BE2C (cell line): Measurements from ENCODE around the gene KCNA2.

ENCODE experiments used
- DNase-seq: peaks from one replicate; pipeline ENCODE4 v3.0.0-alpha.2; 2020
- H3K27me3 ChIP-seq: fragments of 250-450 bp; sonication (Bioruptor Pico); 2 replicates; pipeline ENCODE4 v1.5.1; 2020; ENCODE audit warnings: mild to moderate bottlenecking
- H3K36me3 ChIP-seq: fragments of 250-450 bp; sonication (Bioruptor Pico); 2 replicates; pipeline ENCODE4 v1.5.1; 2020; ENCODE audit warnings: mild to moderate bottlenecking
- H3K4me1 ChIP-seq: fragments of 250-450 bp; sonication (Bioruptor Pico); 2 replicates; pipeline ENCODE4 v1.5.1; 2020
- H3K4me3 ChIP-seq: 2 replicates; pipeline ENCODE4 v1.5.1; 2011; ENCODE audit warnings: low read depth, low read length
- H3K9me3 ChIP-seq: fragments of 250-450 bp; sonication (Bioruptor Pico); 2 replicates; pipeline ENCODE4 v1.5.1; 2020
- CTCF ChIP-seq: IDR thresholded peaks from 2 replicates; pipeline ENCODE4 v1.5.1; 2012; ENCODE audit warnings: mild to moderate bottlenecking, low read depth, low read length

KCNA2 gene

GRCh38 chr1:110602466-110602865, 3.7 kb downstream of the KCNA2 start:
- Histone ChIP-seq H3K4me1 (no peaks in the 10 kb centered on the region), H3K4me3 (no peak overlapping the region), H3K9me3 (no peaks in the 10 kb centered on the region), H3K36me3 (no peaks in the 10 kb centered on the region), H3K27me3 (peaks cover 46% of the 10 kb centered on the region)
- DNase-seq, result no peak
- no peak for TF ChIP-seq CTCF

GRCh38 chr1:110601332-110601731, 4.8 kb downstream of the KCNA2 start:
- Histone ChIP-seq H3K4me3 (no peak overlapping the region), H3K4me1 (no peaks in the 10 kb centered on the region), H3K36me3 (no peaks in the 10 kb centered on the region), H3K9me3 (no peaks in the 10 kb centered on the region), H3K27me3 (peaks cover 40% of the 10 kb centered on the region)
- no peak for TF ChIP-seq CTCF
- no peak for DNase-seq

GRCh38 chr1:110600716-110601115, 5.4 kb downstream of the KCNA2 start:
- Histone ChIP-seq H3K4me3 (no peak overlapping the region), H3K27me3 (peaks cover 34% of the 10 kb centered on the region), H3K9me3 (no peaks in the 10 kb centered on the region), H3K4me1 (no peaks in the 10 kb centered on the region), H3K36me3 (no peaks in the 10 kb centered on the region)
- TF ChIP-seq CTCF, result no peak
- no peak for DNase-seq

- Histone ChIP-seq H3K36me3 (no peaks in the 10 kb centered on the region), H3K9me3 (no peaks in the 10 kb centered on the region), H3K27me3 (peaks cover 15% of the 10 kb centered on the region), H3K4me1 (no peaks in the 10 kb centered on the region), H3K4me3 (no peak overlapping the region)
- TF ChIP-seq CTCF, result no peak
- no peak for DNase-seq
Measured at GRCh38 chr1:110597966-110598365, 8.2 kb downstream of the KCNA2 start.

GRCh38 chr1:110596312-110596711, 9.8 kb downstream of the KCNA2 start:
- H3K36me3 ChIP-seq, result no peaks in the 10 kb centered on the region
- TF ChIP-seq CTCF, result no peak
- H3K4me1 ChIP-seq, result no peaks in the 10 kb centered on the region
- H3K27me3 ChIP-seq, result peaks cover 15% of the 10 kb centered on the region
- H3K4me3 ChIP-seq, result no peak overlapping the region
- no peaks in the 10 kb centered on the region for H3K9me3 ChIP-seq
- DNase-seq, result no peak

GRCh38 chr1:110595353-110595710, 10.8 kb downstream of the KCNA2 start:
- no peaks in the 10 kb centered on the region for H3K36me3 ChIP-seq

More at GRCh38 chr1:110595353-110595710, 10.8 kb downstream of the KCNA2 start:
- no peak for DNase-seq
- Histone ChIP-seq H3K9me3 (no peaks in the 10 kb centered on the region), H3K4me3 (no peak overlapping the region), H3K27me3 (peaks cover 15% of the 10 kb centered on the region), H3K4me1 (no peaks in the 10 kb centered on the region)
- no peak for TF ChIP-seq CTCF
